Measurements from ENCODE around the gene HGS.

The HGS gene

GRCh38 chr17:81686614-81687013, 2.8 kb downstream of the HGS start:
- no peak for DNase-seq (ENCODE audit: low spot score)

GRCh38 chr17:81687770-81688541, 4.1 kb downstream of the HGS start:
- DNase-seq (ENCODE audit: low spot score), result no peak

GRCh38 chr17:81688616-81689015, 4.8 kb downstream of the HGS start:
- DNase-seq (ENCODE audit: low spot score), result no peak

GRCh38 chr17:81690066-81690465, 6.3 kb downstream of the HGS start:
- no peak for DNase-seq (ENCODE audit: low spot score)

- DNase-seq (ENCODE audit: low spot score), result no peak
These were observed 6.7 kb downstream of the HGS start for GRCh38 chr17:81690549-81690948.

- DNase-seq (ENCODE audit: low spot score), result no peak
These were observed 7.4 kb downstream of the HGS start for GRCh38 chr17:81691196-81691595.

GRCh38 chr17:81691608-81692007, 7.8 kb downstream of the HGS start:
- DNase-seq (ENCODE audit: low spot score), result no peak

- DNase-seq (ENCODE audit: low spot score), result no peak
These were observed 9.8 kb downstream of the HGS start for GRCh38 chr17:81693509-81694210.

GRCh38 chr17:81694810-81695209, 11.0 kb downstream of the HGS start:
- DNase-seq (ENCODE audit: low spot score), result no peak

GRCh38 chr17:81695211-81695610, 11.4 kb downstream of the HGS start:
- DNase-seq (ENCODE audit: low spot score), result no peak

GRCh38 chr17:81695801-81696200, 12.0 kb downstream of the HGS start:
- DNase-seq (ENCODE audit: low spot score), result no peak

GRCh38 chr17:81696218-81696941, 12.6 kb downstream of the HGS start:
- no peak for DNase-seq (ENCODE audit: low spot score)

- DNase-seq (ENCODE audit: low spot score), result no peak
These were observed 13.6 kb downstream of the HGS start for GRCh38 chr17:81697261-81698044.

- no peak for DNase-seq (ENCODE audit: low spot score)
These were observed 16.8 kb downstream of the HGS start for GRCh38 chr17:81700353-81701287.

- no peak for DNase-seq (ENCODE audit: low spot score)
These were observed 17.7 kb downstream of the HGS start for GRCh38 chr17:81701288-81702071.

- DNase-seq (ENCODE audit: low spot score), result peak; percentile 94
These were observed 19.3 kb downstream of the HGS start, which contains the start of gene MRPL12 for GRCh38 chr17:81702934-81703746. Gene MRPL12 (plus strand): TSS chr17:81703367. CDS start chr17:81703502, 135 bp downstream.

- no peak for DNase-seq (ENCODE audit: low spot score)
These were observed 20.2 kb downstream of the HGS start for GRCh38 chr17:81703747-81704654.
